Activated CD8-positive, alpha-beta memory T cell treated with anti-CD3 and anti-CD28 coated beads for 24 hours (primary cell): ENCODE data around the gene COL18A1.

Experiments
- DNase-seq: peaks from one replicate; pipeline ENCODE4 v3.0.0-alpha.2; 2020

The COL18A1 gene

DNA sequence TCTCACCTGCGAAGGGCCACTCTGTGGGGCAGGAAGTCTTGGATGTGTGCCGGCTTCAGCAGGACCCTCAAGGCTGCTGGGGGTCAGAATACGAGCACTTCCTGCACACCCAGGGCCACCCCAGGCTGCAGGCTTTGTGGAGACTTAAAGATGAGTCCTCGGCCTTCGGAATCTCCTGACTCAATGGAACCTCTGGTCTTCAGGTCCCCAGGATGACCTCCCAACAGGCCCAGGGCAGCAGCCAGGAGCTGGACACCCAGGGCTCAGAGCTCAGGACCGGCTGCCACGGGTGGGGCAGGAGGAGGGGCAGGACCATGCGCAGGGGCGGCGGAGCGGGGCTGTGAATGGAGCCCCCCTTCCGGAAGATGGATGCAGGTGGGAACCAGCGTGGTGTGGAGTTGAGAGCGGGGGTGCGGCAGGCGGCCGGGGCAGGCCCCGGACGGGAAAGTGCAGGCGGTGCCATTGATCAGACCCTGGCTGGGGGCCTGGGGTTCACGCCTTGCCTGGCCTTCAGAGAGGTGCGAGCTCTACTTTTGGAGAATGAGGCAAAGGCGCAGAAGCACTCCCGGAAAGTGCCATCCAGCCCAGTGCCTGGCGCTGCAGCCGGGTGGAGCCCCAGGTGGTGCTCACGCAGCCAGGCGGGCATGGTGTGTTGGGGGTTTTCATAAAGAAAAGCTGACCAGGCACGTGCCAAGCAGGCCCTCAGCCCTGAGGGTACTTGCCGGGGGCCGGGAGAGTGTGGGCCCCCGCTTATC, 10.4 kb downstream of the COL18A1 start:
- DNase-seq, result no peak

DNA sequence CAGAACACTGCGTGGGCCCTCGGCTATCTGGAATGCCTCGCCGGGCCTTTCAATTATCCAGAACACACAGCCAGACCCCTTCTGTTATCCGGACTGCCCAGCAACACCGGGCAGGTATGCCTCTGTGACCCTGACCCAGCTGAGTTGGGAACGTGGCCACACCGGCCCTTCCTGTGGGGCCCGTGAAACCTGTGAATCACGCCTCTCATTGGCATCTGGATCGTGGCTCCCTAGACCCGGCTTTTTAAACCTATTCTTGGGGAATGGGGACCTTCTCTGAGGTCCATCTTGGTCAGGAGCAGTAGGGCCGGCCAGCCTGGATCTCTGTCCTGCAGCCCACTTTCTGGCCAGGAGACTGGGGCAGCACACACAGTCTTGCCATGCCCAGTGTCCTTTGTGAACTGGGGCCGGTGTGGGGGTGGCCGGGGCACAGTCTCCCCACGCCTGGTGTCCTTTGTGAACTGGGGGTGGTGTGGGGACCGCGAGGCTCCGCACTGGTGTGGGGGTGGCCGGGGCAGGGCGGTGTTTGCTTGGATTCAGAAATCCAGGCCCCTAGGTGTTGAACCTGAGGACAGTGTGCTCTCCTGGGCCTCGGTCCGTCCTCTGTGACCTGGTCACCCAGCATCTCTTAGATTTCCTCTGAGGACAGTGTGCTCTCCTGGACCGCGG, 11.1 kb downstream of the COL18A1 start:
- DNase-seq, result no peak

DNA sequence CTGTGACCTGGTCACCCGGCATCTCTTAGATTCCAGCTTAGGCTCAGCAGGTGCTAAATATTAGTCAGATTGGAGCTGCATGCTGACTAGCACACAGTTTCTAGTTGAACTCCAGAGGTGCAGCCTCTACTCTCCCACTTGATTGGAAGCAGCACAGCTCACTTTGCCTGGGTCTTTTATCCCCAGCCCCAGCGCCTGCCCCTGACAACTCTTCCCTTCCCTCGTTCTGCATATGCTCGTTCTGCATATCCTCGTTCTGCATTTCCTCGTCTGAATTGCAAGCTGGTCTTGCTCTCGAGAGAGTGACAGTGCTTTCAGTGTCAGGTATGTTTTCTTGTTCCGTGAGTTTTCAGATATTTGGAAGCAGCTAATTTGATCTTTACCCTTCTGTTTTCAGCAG, 11.7 kb downstream of the COL18A1 start:
- no peak for DNase-seq

DNA sequence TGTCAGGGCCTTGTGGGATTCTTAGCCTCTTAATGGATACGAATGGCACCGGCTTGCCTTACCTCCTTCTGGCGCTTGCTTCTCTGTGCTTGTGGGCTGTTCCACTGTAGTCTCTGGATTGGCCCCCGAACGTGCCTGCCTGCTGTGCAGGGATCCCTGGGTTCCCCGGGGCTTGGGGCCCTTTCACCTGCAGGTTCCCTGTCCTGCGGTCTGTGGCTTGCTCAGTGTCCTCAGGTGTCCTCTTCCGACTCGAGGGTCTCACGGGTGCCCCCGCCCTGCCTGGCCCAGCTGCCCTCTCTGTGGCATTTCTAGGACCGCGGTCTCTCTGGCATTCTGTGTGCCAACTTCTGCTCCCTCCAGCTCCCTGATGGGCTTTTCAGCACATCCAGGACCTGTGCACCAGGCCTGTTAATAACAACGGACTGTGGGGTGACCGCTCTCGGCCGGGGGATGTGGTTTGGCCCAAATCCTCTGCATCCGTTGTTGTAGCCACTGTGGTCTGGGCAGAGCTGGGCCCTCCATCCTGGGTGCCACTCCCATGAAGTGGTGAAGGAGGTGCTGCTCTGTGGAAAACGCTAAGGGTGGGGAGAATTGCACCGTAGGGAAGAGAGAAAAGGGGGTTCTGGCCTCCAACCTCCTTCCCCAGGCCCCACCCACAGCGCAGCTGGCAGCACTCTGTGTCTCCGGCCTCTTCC, 12.4 kb downstream of the COL18A1 start:
- DNase-seq, result no peak

DNA sequence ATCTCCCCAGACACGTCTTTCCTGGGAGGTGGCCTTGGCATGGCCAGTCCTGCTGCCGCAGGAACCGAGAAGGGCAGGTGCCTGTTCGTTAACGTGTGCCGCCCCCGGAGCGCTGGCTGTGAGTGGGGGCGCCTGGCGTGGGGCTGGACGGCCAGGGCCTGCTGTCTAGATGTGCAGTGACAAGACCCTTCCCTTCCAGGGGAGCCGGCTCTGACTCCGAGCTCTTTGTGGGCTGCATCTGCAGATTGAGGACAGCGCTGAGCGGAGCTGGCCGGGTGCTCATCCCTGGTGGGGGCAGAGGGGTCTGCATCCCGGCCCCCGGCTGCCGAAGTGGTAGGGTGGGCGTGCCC, 13.0 kb downstream of the COL18A1 start:
- no peak for DNase-seq

DNA sequence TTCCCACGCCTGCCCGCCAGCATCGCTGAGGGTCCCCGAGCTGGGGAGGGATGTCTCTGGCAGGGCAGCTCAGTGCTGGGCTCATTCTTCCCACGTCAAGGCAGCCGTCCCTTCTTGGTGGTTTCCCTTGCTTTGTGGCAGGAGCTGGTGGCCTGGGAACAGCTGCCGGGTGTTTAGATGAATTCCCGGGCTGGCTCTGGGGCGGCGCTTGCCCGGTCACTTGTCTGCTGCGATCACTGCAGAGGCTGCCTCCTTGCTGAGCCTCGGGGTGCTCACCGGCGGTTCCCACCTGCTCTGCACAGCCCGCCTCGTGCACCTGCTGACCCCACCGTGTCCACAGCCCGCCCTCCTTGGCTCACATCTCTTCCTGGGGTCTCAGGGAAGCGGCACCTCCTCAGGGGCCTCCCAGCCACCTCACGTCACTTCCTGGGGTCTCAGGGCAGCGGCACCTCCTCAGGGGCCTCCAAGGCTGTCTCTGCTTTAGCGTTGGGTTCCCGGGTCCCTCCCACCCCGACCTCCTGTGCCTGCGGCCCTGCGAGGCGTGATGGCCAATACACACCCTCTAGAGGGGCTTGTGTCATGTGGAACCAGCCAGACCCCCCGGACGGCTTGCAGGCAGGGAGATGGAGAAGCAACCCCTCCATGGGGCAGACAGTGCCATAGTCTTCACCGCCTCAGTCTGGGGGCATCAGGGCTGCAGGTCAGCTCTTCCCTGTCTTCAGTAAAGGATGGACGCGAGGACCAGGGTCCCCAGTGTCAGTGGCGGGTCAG, 13.5 kb downstream of the COL18A1 start:
- DNase-seq, result no peak

DNA sequence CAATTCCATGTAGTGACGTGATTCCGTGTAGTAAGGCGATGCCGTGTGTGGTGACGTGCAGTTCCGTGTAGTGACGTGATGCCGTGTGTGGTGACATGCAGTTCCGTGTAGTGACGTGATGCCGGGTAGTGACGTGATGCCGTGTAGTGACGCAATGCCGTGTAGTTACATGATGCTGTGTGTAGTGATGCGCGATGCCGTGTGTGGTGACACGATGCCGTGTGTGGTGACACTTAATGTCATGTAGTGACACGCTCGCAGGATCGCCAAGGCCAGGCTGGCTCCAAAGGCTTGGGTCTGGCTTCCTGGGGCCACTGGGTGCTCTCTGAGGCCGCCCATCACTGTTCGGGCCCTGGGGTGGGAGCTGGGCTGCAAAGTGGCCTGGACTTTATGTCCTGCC, 14.2 kb downstream of the COL18A1 start:
- no peak for DNase-seq

DNA sequence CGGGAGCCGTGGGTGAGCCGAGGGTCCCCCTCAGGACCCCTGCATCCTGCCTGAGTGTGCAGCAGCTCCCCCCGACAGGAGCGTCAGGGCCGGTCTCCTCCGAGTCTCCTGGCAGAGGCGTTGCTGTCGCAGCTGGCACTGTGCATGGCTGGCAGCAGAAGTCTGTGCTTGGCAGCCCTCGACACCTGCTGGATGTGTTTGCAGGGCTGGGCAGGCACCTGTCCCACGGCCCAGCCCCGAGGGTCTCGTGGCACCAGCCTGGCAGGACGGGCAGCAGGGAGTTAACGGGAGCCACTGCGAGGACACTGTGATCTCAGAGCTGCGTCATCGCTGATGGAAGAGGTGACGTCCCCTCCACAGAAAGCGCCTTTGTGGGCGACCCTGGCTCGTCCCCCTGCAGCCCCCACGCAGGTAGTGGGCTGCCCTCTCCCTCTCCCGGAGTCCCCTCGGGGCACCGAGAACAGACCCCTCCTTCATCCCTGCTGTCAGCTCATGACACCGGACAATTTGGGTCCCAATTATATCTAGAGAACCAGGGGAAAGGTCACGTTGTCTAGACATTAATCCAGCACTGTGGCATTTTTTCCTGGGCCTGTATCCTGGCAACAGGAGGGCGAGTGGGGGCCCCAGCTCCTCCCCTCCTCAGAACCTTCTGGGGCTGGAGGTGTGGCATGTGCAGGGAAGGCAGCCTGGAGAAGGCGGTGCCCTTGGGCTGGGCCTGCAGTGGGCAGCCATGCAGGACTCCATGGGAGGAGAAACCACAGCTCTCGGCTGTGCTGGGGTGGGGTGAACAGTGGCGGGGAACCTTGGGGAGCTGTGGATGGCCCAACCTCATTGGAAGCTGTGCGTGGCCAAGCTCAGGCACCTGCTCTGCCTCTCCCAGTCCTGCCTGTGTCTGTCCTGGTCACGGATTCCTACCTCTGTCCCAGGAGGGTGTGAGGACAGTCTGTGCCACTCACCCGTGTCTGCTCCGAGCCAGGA, 15.4 kb downstream of the COL18A1 start:
- no peak for DNase-seq

DNA sequence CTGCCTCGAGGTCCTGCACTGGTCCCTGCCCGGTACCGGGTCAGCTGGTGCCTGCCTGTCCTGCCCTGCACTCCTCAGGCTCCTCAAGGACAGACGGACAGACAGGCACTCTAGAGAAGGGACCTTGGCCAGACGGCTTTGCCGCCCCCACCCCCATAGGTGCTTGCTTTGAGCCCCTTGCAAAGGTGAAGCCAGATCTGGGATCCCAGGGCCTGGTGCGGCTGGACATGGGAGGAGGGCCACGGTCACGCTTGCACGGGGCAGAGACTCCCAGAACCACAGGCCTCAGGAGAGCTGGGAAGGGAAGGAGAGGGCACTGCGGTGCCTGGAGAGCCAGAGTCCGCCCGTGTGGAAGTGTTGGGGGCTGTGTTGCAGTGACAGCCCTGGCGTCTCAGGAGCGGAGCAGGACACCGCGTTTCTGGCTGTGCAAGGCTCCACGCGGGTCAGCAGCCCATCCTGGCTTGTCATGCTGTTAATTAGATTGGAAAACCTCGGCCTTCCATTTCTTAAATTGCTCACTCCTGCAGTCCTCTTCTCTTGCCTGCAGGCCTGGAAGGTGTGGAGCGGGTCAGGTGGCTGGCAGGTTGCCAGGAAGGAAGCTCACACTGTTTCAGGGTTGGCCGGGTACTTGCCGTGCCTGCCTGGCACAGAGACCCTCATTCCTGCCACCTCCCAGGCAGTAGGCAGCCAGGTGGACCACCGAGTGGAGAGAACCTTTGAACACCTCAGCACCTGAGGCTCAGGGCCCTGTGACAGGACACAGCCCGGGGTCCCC, 16.3 kb downstream of the COL18A1 start:
- no peak for DNase-seq

DNA sequence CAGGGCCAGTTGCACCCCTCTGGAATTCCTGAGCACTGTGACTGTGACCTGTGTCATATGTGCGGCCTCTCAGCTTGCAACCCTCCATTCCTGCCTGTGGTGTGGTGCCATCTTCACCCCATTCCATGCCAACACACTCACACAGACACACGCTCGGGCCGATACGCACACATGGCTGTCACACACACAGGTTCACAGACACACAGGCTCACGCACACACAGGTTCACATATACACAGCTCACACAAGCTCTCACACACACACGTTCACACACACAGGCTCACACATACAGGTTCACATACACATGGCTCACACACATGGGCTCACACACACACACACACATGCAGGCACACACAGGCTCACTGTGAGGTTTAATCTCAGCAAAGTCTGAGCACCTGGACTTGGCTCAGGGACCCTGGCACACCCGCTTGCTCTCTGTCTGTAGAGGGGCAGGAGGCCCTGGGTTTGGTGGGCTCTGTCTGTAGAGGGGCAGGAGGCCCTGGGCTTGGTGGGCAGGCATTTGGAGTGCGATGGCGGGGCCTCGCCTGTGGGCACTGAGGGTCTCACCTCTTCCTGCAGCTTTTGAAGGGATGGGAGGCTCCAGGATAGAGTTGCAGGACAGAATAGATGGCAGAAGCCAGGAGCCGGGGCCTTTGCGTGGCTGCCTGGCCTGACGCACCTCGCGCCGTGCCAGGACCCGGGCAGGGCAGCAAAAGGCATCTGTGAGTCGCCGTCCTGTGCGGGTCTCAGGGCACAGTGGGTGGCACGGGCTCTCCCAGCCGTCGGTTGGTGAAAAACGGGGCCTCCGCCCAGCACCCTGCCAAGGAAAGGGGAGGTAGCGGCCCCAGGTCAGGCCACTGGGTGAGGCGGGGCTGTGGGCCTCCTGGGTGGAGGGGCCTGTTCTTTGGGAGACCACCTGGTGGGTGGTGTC, 17.1 kb downstream of the COL18A1 start:
- no peak for DNase-seq

DNA sequence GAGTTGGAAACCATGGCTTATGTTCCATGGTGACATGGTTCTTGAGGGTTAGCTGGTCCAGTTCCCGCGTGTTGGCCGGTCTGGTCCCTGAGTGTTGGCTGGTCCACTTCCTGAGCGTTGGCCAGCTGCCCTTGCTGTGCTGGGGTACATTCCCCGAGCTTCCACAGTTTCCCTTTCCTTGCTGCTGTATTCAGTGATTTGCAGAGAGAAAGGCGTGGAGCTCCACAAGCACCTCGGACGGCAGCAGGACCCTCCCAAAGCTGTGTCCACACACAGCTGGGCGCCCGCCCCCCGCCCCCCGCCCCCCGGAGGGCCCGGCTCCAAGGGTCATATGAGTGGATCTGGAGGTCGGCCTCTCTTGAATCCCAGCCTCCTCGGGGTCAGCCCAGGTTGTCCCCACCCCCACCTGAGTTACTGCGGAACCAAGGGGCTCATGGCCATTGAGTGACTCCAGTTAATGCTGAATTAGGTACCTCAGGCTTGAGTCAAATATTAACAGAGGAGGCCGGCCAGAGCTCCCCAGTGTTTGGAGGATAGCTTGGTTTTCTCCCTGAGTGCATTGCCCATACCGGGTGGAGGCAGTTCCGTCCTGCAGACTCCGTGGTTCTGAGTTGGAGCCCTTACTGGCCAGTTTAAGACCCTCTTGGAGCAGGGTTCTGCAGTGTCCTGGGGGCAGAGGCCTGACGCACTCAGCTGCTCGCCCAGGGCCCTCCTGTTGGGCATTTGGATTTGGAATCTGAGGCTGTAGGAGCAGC, 18.4 kb downstream of the COL18A1 start:
- DNase-seq, result no peak

DNA sequence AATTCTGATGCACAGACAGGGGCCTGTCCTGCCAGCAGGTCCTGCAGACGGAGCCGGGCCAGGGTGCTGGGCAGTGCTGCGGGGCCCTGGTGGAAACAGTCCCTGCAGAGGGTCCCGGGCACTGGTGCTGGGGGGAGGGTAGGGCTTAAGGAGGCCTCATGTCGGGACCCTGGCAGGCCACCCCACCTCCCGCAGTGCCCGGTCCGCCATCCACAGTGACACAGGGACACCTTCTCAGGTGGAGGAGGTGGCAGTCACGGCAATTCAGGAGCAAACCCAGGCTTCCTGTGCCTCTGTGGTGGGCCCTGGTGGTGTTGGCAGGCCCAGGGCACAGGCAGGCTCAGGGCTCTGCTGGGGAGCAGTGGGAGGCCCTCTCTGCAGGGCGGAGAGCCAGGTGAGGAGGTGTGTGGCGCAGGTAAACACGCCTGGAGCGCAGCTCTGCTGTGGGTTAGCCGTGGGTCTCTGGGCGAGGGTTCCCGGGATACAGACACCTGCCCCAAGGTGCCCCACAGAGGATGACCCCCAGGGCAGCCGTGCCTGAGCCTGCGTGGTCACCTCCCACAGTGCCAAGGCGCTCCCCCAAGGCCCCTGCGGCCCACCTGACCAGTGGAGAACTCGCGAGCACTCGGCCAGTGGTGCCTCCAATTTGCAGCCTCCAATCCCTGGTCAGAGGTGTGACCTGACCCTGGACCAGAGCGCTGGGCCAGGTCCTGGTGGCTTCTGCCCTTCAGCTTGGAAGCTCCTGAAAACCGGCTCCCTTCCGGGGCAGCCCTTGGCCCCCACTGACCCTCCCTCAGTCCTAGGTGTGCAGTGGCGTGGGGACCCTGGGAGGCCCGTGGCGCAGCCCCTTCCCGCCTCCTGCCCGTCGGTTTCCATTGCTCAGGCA, 19.2 kb downstream of the COL18A1 start:
- no peak for DNase-seq

DNA sequence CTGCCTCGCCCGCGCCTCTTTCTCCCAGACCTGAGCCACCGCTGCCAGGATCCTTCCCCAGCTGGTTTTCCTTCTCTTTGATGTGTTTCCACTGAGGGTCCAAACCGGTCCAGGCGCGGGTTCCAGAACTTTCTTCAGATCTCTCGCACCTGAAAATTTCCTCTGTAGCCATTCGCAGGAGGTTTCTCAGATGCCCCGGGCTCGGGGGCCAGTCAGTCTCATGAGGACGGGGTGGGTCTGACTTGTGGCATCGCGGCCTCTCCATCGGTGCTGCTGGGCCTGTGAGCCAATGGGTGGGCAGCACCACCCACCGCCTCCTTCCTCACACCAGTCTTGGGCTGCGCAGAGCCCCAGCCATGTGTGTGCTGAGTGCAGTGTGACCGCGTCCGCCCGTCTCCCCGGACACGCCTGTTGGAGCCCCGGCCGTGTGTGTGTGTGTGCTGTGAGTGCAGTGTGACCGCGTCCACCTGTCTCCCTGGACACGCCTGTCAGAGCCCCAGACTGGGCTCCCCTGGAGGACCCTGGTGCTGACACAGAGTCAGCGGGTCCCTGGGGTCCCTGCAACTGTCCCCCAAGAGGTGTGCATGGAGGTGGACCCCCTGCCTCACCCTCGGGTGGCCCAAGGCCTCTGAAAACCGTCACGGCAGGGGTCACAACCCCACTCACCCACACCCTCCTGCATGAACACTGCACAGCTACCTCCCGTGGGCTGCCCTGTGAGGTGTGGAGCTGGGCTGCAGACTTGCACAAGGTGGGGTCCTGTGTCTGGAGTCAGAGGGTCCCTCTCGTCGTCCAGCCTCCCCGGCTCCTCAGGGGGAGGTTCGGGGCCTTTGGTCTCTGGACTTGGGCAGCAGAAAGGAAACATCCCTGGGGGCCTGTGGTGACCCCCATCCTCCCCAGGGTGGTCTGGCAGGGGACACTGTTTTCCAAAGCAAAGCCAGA, 20.2 kb downstream of the COL18A1 start:
- no peak for DNase-seq

DNA sequence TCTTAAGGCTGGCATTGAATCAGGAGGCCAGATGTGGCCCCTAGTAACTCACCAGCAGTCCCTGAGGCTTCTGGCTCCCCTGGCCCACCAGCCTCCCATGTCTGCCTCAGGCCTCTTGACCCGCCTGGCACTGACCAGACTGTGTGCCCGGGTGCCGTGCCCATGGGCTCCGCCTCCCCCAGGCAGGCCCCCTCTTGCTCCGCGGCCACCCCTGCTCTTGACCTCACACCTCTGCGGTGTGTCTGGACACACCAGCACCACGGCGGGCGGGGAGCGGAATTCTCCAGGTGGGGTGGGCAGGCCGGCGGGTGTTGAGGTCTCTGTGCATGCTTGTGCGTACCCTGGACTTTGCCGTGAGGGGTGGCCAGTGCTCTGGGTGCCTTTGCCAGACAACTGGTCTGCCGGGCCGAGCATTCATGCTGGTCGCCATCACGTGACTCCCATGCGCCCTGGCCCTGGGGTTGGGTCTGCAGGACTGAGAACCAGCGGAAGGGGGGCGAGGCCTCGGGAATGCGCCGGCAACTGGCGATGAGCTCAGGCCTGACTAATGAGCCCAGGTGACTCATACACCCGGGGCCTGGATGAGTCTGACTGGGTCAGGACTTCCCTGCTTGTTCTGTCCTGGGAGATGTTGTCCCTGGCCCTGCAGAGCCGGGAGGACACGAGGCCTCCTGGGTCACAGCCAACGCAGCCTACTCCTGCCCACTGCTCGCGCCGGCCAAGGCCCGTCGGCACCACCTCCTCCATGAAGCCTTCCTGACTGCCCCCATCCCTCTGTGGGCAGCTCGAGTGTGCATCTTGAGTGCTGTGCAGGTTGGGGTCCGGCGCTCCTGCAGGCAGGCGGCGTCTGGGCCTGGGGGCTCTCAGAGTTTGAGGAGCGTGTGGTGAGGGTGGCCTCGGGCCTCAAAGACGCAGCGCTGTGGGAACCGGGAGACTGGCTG, 22.6 kb downstream of the COL18A1 start:
- no peak for DNase-seq

DNA sequence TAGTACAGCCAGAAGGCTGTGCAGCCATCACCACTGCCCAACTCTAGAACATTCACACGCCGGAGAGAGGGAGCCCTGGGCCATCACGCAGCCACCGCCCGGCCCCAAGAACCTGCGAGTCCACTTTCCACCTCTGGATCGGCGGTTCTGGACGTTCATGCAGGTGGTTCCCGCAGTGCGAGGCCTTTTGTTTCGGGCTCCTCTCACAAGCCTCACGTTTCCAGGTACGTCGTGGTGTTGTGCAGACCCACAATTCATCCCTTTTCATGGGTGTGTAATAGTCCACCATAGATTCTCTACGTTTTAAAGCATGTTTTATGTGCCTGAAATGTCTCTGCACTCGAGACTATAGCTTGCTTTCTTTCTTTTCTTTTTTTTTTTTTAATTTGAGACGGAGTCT, 23.6 kb downstream of the COL18A1 start:
- DNase-seq, result no peak
